HepG2 (cell line): Measurements from ENCODE around the gene KLHL8. TPM values are rescaled to one million over a fixed set of nuclear protein-coding genes. Genes with fewer than 3 reads are reported as not detected.

ENCODE experiments used
- ATAC-seq: fragments of 200-7000 bp; cut with Tn5 transposase; 3 replicates; pipeline ENCODE4 v1.9.1; 2020; ENCODE audit warnings: mild to moderate bottlenecking, moderate library complexity
- BruUV-seq: library from RNA; stranded (reverse); fragments of 400-500 nt; replicated peaks from 2 replicates; lab custom pipeline; 2021; lab: Mats Ljungman, UMichigan
- CTCF ChIA-PET: fragments of 300-600 bp; formaldehyde crosslinking; extraction: SDS; loops from one replicate; lab custom pipeline; 2021; ENCODE audit warnings: low total read pairs, inconsistent platforms, low intra/inter-chr PET ratio; lab: Yijun Ruan, JAX
- POLR2A ChIA-PET: fragments of 350-600 bp; sonication (Branson Sonifier 250); formaldehyde crosslinking; loops from one replicate; lab custom pipeline; 2020; ENCODE audit warnings: antibody characterized with exemption, inconsistent platforms; lab: Yijun Ruan, JAX
- DNase-seq: peaks from one replicate; pipeline ENCODE4 v3.0.0-alpha.2; 2015; ENCODE audit warnings: low spot score
- FAIRE-seq: peaks from 3 replicates; lab custom pipeline; 2011; peaks lifted over from hg19 to GRCh38; lab: Jason Lieb, UNC
- H2AFZ ChIP-seq: one replicate; pipeline ENCODE4 v1.6.1; 2011; ENCODE audit warnings: low read length, inconsistent platforms
- H3K27ac ChIP-seq: fragments of 300-600 bp; 3 replicates; pipeline ENCODE4 v1.8.0; 2011; ENCODE audit warnings: mixed run types, mild to moderate bottlenecking, mixed read lengths, low read length, inconsistent platforms; ENCODE audit not compliant: insufficient read depth; ENCODE audit errors: extremely low read length
- H3K27me3 ChIP-seq, 2 experiments: fragments of 200-600 bp in 1 of 2; 2 replicates in 1 of 2; 3 replicates in 1 of 2; pipeline versions ENCODE4 v1.6.0 to v1.8.0; 2011; ENCODE audit warnings: low read length in 2 of 2, mild to moderate bottlenecking in 2 of 2, moderate library complexity in 2 of 2, inconsistent platforms in 1 of 2; ENCODE audit not compliant: insufficient read depth in 2 of 2, control insufficient read depth in 1 of 2
- H3K36me3 ChIP-seq, 2 experiments: fragments of 200-600 bp in 1 of 2; replicated peaks in 1 of 2; 2 replicates in 1 of 2; 3 replicates in 1 of 2; pipeline versions ENCODE4 v1.5.1 to v1.8.0; 2011; ENCODE audit warnings: low read length in 2 of 2, inconsistent platforms in 1 of 2; ENCODE audit not compliant: insufficient read depth in 2 of 2, control insufficient read depth in 1 of 2
- H3K4me1 ChIP-seq: 2 replicates; pipeline ENCODE4 v1.5.1; 2012; ENCODE audit warnings: low read length, inconsistent platforms; ENCODE audit not compliant: insufficient read depth
- H3K4me2 ChIP-seq: 2 replicates; pipeline ENCODE4 v1.6.0; 2011; ENCODE audit warnings: low read depth, low read length, inconsistent platforms
- H3K4me3 ChIP-seq, 3 experiments: fragments of 200-600 bp in 1 of 3; sonication (generic), shearing (Covaris generic) in 1 of 3; replicated peaks in 1 of 3; 2 replicates each; pipeline ENCODE4 v1.5.1; 2011 to 2016; ENCODE audit warnings: low read length in 3 of 3, inconsistent platforms in 2 of 3, low read depth in 2 of 3, mild to moderate bottlenecking in 2 of 3, control low read depth in 1 of 3, mixed read lengths in 1 of 3; ENCODE audit not compliant: insufficient read depth in 1 of 3
- H3K79me2 ChIP-seq: one replicate; pipeline ENCODE4 v1.6.1; 2011; ENCODE audit warnings: low read length, inconsistent platforms; ENCODE audit not compliant: insufficient read depth
- H3K9ac ChIP-seq: 2 replicates; pipeline ENCODE4 v1.6.0; 2011; ENCODE audit warnings: mild to moderate bottlenecking, low read depth, low read length, inconsistent platforms; ENCODE audit not compliant: insufficient read depth
- H3K9me3 ChIP-seq: 2 replicates; pipeline ENCODE4 v1.5.1; 2012; ENCODE audit warnings: mild to moderate bottlenecking, low read length
- H4K20me1 ChIP-seq: 2 replicates; pipeline ENCODE4 v1.6.0; 2011; ENCODE audit warnings: inconsistent platforms, mild to moderate bottlenecking, low read length, moderate library complexity; ENCODE audit not compliant: insufficient read depth
- ELF1 ChIP-seq: sonication (generic); formaldehyde crosslinking; IDR thresholded peaks from 2 replicates; pipeline ENCODE4 v1.4.0; 2020; ENCODE audit warnings: missing genetic modification reagents
- MZF1 ChIP-seq: sonication (generic); formaldehyde crosslinking; IDR thresholded peaks from 2 replicates; pipeline ENCODE4 v1.8.1; 2023; ENCODE audit warnings: mild to moderate bottlenecking, missing genetic modification reagents, borderline replicate concordance
- SATB2 ChIP-seq: sonication (generic); formaldehyde crosslinking; IDR thresholded peaks from 2 replicates; pipeline ENCODE4 v1.5.0; 2020; ENCODE audit warnings: missing genetic modification reagents
- SRF ChIP-seq: IDR thresholded peaks from 2 replicates; pipeline ENCODE4 v1.6.1; 2011; ENCODE audit warnings: mild to moderate bottlenecking, low read depth, low read length, moderate library complexity
- ZC3H4 ChIP-seq: sonication (generic); formaldehyde crosslinking; IDR thresholded peaks from 2 replicates; pipeline ENCODE4 v1.4.0; 2020; ENCODE audit warnings: missing genetic modification reagents, borderline replicate concordance
- ZNF101 ChIP-seq: sonication (generic); formaldehyde crosslinking; IDR thresholded peaks from 2 replicates; pipeline ENCODE4 v1.4.0; 2020; ENCODE audit warnings: mild to moderate bottlenecking, low read depth, missing genetic modification reagents, borderline replicate concordance
- ZNF121 ChIP-seq: sonication (generic); formaldehyde crosslinking; IDR thresholded peaks from 2 replicates; pipeline ENCODE4 v1.5.0; 2020; ENCODE audit warnings: mild to moderate bottlenecking, missing genetic modification reagents
- ZNF124 ChIP-seq: sonication (generic); formaldehyde crosslinking; IDR thresholded peaks from 2 replicates; pipeline ENCODE4 v1.4.0; 2020; ENCODE audit warnings: missing genetic modification reagents
- ZNF18 ChIP-seq: sonication (generic); formaldehyde crosslinking; IDR thresholded peaks from 2 replicates; pipeline ENCODE4 v1.8.0; 2022; ENCODE audit warnings: mild to moderate bottlenecking, missing genetic modification reagents; ENCODE audit not compliant: insufficient replicate concordance
- ZNF232 ChIP-seq: sonication (generic); formaldehyde crosslinking; IDR thresholded peaks from 2 replicates; pipeline ENCODE4 v1.4.0; 2020; ENCODE audit warnings: missing genetic modification reagents, borderline replicate concordance
- ZNF512B ChIP-seq: sonication (generic); formaldehyde crosslinking; IDR thresholded peaks from 2 replicates; pipeline ENCODE4 v1.5.1; 2020; ENCODE audit warnings: missing genetic modification reagents, mild to moderate bottlenecking, borderline replicate concordance
- ZNF577 ChIP-seq: sonication (generic); formaldehyde crosslinking; IDR thresholded peaks from 2 replicates; pipeline ENCODE4 v1.4.0; 2020; ENCODE audit warnings: mild to moderate bottlenecking, low read depth, missing genetic modification reagents, borderline replicate concordance
- ZSCAN20 ChIP-seq: sonication (generic); formaldehyde crosslinking; IDR thresholded peaks from 2 replicates; pipeline ENCODE4 v1.4.0; 2020; ENCODE audit warnings: missing genetic modification reagents, mild to moderate bottlenecking, borderline replicate concordance
- WGBS: methylation state at CpG from one replicate; pipeline ENCODE4 v1.1.6; 2017; ENCODE audit warnings: low lambda C conversion rate; 5-methylcytosine and 5-hydroxymethylcytosine counted together
- in situ Hi-C: cut with HindIII; loops from 2 replicates; pipeline ENCODE4 v1.10.0; 2017; ENCODE audit warnings: low pct_unique_long_range_greater_than_20kb; ENCODE audit not compliant: extremely low pct_ligation_motif_present
- intact Hi-C: fragments of 100-400 bp; cut with micrococcal nuclease; formaldehyde crosslinking; loops from one replicate; pipeline ENCODE4 v1.10.0; 2022; ENCODE audit not compliant: unreplicated experiment
- polyA plus RNA-seq, 8 experiments: library from polyadenylated mRNA; depleted of rRNA in 3 of 8; stranded (reverse) in 7 of 8; unstranded in 1 of 8; fragments of >200 nt; fragmentation: Illumina TruSeq in 4 of 8; extraction: Trizol in 4 of 8; gene quantifications; 2 replicates each; pipeline versions ENCODE4 v1.2.1 to v1.2.3, GENCODE V29; 2011 to 2016; ENCODE audit warnings: low read depth in 4 of 8, missing spikeins in 1 of 8, mixed read lengths in 1 of 8; ENCODE audit not compliant: insufficient read depth in 1 of 8
- total RNA-seq, 5 experiments: library from RNA; depleted of rRNA; stranded (reverse); fragments of >200 nt; fragmentation: Illumina TruSeq; extraction: Trizol; gene quantifications; 2 replicates each; pipeline ENCODE4 v1.2.3, GENCODE V29; 2016; ENCODE audit warnings: low read depth in 1 of 5

KLHL8 gene
- total and polyA plus RNA-seq, 2 of the 13 experiments (the other 11 are each of a cell fraction or from before 2014, with no cell fraction given), result 2.8 to 11.7 TPM

GRCh38 chr4:87255755-87256154 lies 35.3 kb upstream of the KLHL8 start:
- intact Hi-C loops, result no loop called here
- Histone ChIP-seq H3K4me2 (no peak overlapping the region), H3K27me3 (no peaks in the 10 kb centered on the region; a peak in 1 of 5 replicates), H3K4me3 (no peak overlapping the region), H3K9me3 (no peaks in the 10 kb centered on the region), H4K20me1 (no peaks in the 10 kb centered on the region), H3K79me2 (no peaks in the 10 kb centered on the region), H3K27ac (no peak overlapping the region), H3K9ac (no peak overlapping the region), H2AFZ (no peak overlapping the region), H3K36me3 (no peaks in the 10 kb centered on the region), H3K4me1 (no peaks in the 10 kb centered on the region)
- TF ChIP-seq ZNF124 (peak; percentile 77; the same call in 1 of the 2 replicates), SATB2 (no peak), SRF (no peak)
- CTCF ChIA-PET, result no interaction called here
- in situ Hi-C loops, result loop anchor here (25.0 kb wide), 1 partner anchor 582 kb away; the partner anchor contains the start of gene MEPE
- ATAC-seq (no peak), DNase-seq (no peak), FAIRE-seq (no peak)
- POLR2A ChIA-PET, result no interaction called here
- 0% methylated on average over 1 of the region's 1 CpG for WGBS
- no TSS peak for BruUV-seq

- no peaks in the 10 kb centered on the region for H3K4me1 ChIP-seq
- DNase-seq (no peak), ATAC-seq (no peak), FAIRE-seq (no peak)
- no peak overlapping the region for H3K4me2 ChIP-seq
- no peak overlapping the region for H3K27ac ChIP-seq
- H3K36me3 ChIP-seq, result no peaks in the 10 kb centered on the region
- no peaks in the 10 kb centered on the region for H3K79me2 ChIP-seq
- H4K20me1 ChIP-seq, result no peaks in the 10 kb centered on the region
- ChIA-PET CTCF (no interaction called here), POLR2A (no interaction called here)
- in situ Hi-C loops, result loop anchor here (25.0 kb wide), 1 partner anchor 586 kb away; the partner anchor contains the start of gene MEPE
- intact Hi-C loops, result no loop called here
- no peak overlapping the region for H2AFZ ChIP-seq
- BruUV-seq, result no TSS peak
- no peak overlapping the region for H3K9ac ChIP-seq
- WGBS, result 41% methylated on average over 6 of the region's 6 CpGs
- no peak overlapping the region for H3K4me3 ChIP-seq
- H3K9me3 ChIP-seq, result no peaks in the 10 kb centered on the region
- no peaks in the 10 kb centered on the region; a peak in 1 of 5 replicates for H3K27me3 ChIP-seq
- TF ChIP-seq ZC3H4 (CRISPR knock-in tag) (no peak), MZF1 (CRISPR knock-in tag) (no peak), ZNF18 (CRISPR knock-in tag) (no peak), ZNF101 (no peak), ZSCAN20 (no peak), ZNF232 (CRISPR knock-in tag) (no peak), ZNF512B (no peak), ZNF121 (CRISPR knock-in tag) (no peak), ZNF577 (CRISPR knock-in tag) (no peak), ELF1 (CRISPR knock-in tag) (no peak)
Observed at GRCh38 chr4:87251106-87251505, 30.7 kb upstream of the KLHL8 start.
